Activated CD8-positive, alpha-beta T cell treated with anti-CD3 and anti-CD28 coated beads for 36 hours (primary cell): ENCODE results near the gene VSTM2B. TPM values are rescaled to one million over a fixed set of nuclear protein-coding genes. Genes with fewer than 3 reads are reported as not detected.

Source experiments
- ATAC-seq: fragments of 200-7000 bp; cut with Tn5 transposase; one replicate; pipeline ENCODE4 v1.10.0; 2021; ENCODE audit warnings: mild to moderate bottlenecking, moderate library complexity
- CTCF ChIA-PET: fragments of 350-600 bp; sonication (Branson Sonifier 250); formaldehyde crosslinking; loops from one replicate; lab custom pipeline; 2021; ENCODE audit warnings: antibody characterized with exemption; lab: Charles Lee
- POLR2A ChIA-PET: fragments of 350-600 bp; sonication (Branson Sonifier 250); formaldehyde crosslinking; loops from one replicate; lab custom pipeline; 2021; ENCODE audit warnings: antibody characterized with exemption; lab: Charles Lee
- DNase-seq: peaks from one replicate; pipeline ENCODE4 v3.0.0-alpha.2; 2020
- H3K27ac Mint-ChIP-seq: one replicate; pipeline ENCODE4 v1.8.0; 2021; ENCODE audit warnings: mild to moderate bottlenecking, mixed read lengths
- H3K27me3 Mint-ChIP-seq: one replicate; pipeline ENCODE4 v1.8.0; 2021; ENCODE audit warnings: mixed read lengths
- H3K36me3 Mint-ChIP-seq: one replicate; pipeline ENCODE4 v1.8.0; 2021; ENCODE audit warnings: low read depth, mixed read lengths
- H3K4me1 Mint-ChIP-seq: one replicate; pipeline ENCODE4 v1.8.0; 2021; ENCODE audit warnings: low read depth, mixed read lengths
- H3K4me3 Mint-ChIP-seq: one replicate; pipeline ENCODE4 v1.8.0; 2021; ENCODE audit warnings: mild to moderate bottlenecking, moderate library complexity, mixed read lengths
- H3K9me3 Mint-ChIP-seq: one replicate; pipeline ENCODE4 v1.8.0; 2021; ENCODE audit warnings: mixed read lengths
- CTCF ChIP-seq: fragments of 200-600 bp; IDR thresholded peaks from one replicate; pipeline ENCODE4 v1.8.0; 2022; ENCODE audit warnings: antibody characterized with exemption, mild to moderate bottlenecking
- intact Hi-C: fragments of 100-400 bp; cut with micrococcal nuclease; formaldehyde crosslinking; loops from one replicate; pipeline ENCODE4 v1.10.0; 2022
- total RNA-seq, 2 experiments: library from RNA; stranded (reverse); gene quantifications; one replicate each; pipeline ENCODE4 v1.2.3, GENCODE V29; 2021

Gene VSTM2B
- total RNA-seq, 2 experiments from 2014 or later, result not detected

- DNase-seq, result no peak
- no peak overlapping the region for H3K4me3 Mint-ChIP-seq
- peaks cover 14% of the 10 kb centered on the region for H3K4me1 Mint-ChIP-seq
- H3K9me3 Mint-ChIP-seq, result peaks cover 20% of the 10 kb centered on the region
- ChIA-PET POLR2A (no interaction called here), CTCF (no interaction called here)
- no peak for TF ChIP-seq CTCF
- intact Hi-C loops, result no loop called here
- H3K27ac Mint-ChIP-seq, result no peak overlapping the region
- peaks cover 23% of the 10 kb centered on the region for H3K27me3 Mint-ChIP-seq
- ATAC-seq, result no peak
- no peaks in the 10 kb centered on the region for H3K36me3 Mint-ChIP-seq
Measured at GRCh38 chr19:29562299-29563297, 36.8 kb downstream of the VSTM2B start.

GRCh38 chr19:29563486-29564101 lies 37.8 kb downstream of the VSTM2B start:
- ChIA-PET POLR2A (interaction anchor here (0.6 kb wide), 1 partner anchor 8 kb away, joined by 3 read pairs; no protein-coding TSS in a partner anchor), CTCF (no interaction called here)
- no peak for TF ChIP-seq CTCF
- intact Hi-C loops, result no loop called here
- Mint-ChIP-seq H3K36me3 (no peaks in the 10 kb centered on the region), H3K4me3 (no peak overlapping the region), H3K27me3 (peaks cover 25% of the 10 kb centered on the region), H3K27ac (no peak overlapping the region), H3K9me3 (peaks cover 14% of the 10 kb centered on the region), H3K4me1 (peaks cover 14% of the 10 kb centered on the region)
- ATAC-seq, result no peak
- no peak for DNase-seq

GRCh38 chr19:29564574-29565005 lies 38.8 kb downstream of the VSTM2B start:
- Mint-ChIP-seq H3K27me3 (peaks cover 27% of the 10 kb centered on the region), H3K27ac (no peak overlapping the region), H3K4me1 (peaks cover 14% of the 10 kb centered on the region), H3K4me3 (no peak overlapping the region), H3K9me3 (peaks cover 9% of the 10 kb centered on the region), H3K36me3 (no peaks in the 10 kb centered on the region)
- TF ChIP-seq CTCF, result no peak
- POLR2A ChIA-PET, result no interaction called here
- ATAC-seq (peak; percentile 87), DNase-seq (peak; percentile 33)
- CTCF ChIA-PET, result no interaction called here
- intact Hi-C loops, result no loop called here

DNA sequence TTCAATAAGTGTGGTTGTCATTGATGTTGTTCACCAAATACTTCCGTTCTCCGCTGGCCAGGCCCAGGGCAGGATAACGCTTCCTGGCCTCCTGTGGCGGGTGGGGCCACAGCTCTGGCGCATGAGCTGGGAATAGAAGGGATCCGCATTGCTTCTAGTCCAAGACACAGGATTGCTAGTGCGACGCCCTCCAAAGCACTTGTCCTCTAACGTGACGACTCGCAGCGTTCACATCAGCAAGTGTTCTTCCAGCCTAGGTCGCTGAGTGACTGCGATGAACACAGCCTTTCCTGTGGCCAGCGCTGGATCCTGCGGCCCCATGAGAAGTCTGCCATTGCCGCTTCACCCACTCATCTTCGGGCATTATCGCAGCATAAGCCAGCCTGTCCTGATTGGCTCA lies 39.4 kb downstream of the VSTM2B start:
- peak; percentile 8 for ATAC-seq
- Mint-ChIP-seq H3K36me3 (no peaks in the 10 kb centered on the region), H3K9me3 (peaks cover 4% of the 10 kb centered on the region), H3K27ac (no peak overlapping the region), H3K4me3 (no peak overlapping the region), H3K27me3 (peaks cover 31% of the 10 kb centered on the region), H3K4me1 (peaks cover 14% of the 10 kb centered on the region)
- intact Hi-C loops, result no loop called here
- CTCF ChIA-PET, result no interaction called here
- no peak for TF ChIP-seq CTCF
- no peak for DNase-seq
- POLR2A ChIA-PET, result no interaction called here
